K562 (cell line): ENCODE data around the gene TSPAN14. TPM values are rescaled to one million over a fixed set of nuclear protein-coding genes. Genes with fewer than 3 reads are reported as not detected.

Experiments used
- NCOA2 ChIP-seq, 2 experiments: fragments of 450-650 bp; IDR thresholded peaks; 2 replicates each; pipeline ENCODE4 v1.6.1; 2018; ENCODE audit warnings: mild to moderate bottlenecking in 2 of 2, moderate library complexity in 1 of 2; ENCODE audit not compliant: partially characterized antibody in 2 of 2
- TEAD2 ChIP-seq: fragments of 450-650 bp; IDR thresholded peaks from 2 replicates; pipeline ENCODE4 v1.6.1; 2016; ENCODE audit warnings: missing genetic modification characterization, control low read depth, missing compliant biosample characterization
- polyA plus RNA-seq, 8 experiments: library from polyadenylated mRNA; depleted of rRNA in 4 of 8; stranded (reverse) in 5 of 8; unstranded in 3 of 8; fragments of >200 nt; fragmentation: Nextera tagmentation in 2 of 8; fragmentation: Illumina TruSeq in 1 of 8; extraction: Ambion mirVana in 2 of 8; extraction: Trizol in 1 of 8; gene quantifications; 2 replicates each; pipeline versions ENCODE4 v1.2.1 to v1.2.3, GENCODE V29; 2011 to 2014; ENCODE audit warnings: inconsistent platforms in 1 of 8, missing spikeins in 1 of 8
- total RNA-seq, 7 experiments: library from RNA; depleted of rRNA in 6 of 7; stranded (reverse); fragments of >200 nt in 6 of 7; fragmentation: Illumina TruSeq in 2 of 7; extraction: Trizol in 2 of 7; gene quantifications; 2 replicates each; pipeline versions ENCODE4 v1.2.1 to v1.2.3, GENCODE V29; 2011 to 2021; ENCODE audit warnings: low replicate concordance in 1 of 7
- TF ChIP-seq, protein P1 (sequence below): sonication (generic); formaldehyde crosslinking; IDR thresholded peaks from 2 replicates; pipeline ENCODE4 v1.8.0; 2022; ENCODE audit warnings: mild to moderate bottlenecking, missing genetic modification reagents
- TF ChIP-seq, protein P2 (sequence below): conservative IDR thresholded peaks from 2 replicates; pipeline ENCODE4 v1.6.1; 2011; ENCODE audit warnings: low read depth, mild to moderate bottlenecking, low read length; ENCODE audit not compliant: control insufficient read depth

TSPAN14 gene
- total and polyA plus RNA-seq, 9 of the 15 experiments (the other 6 are each of a cell fraction or from before 2014, with no cell fraction given), result 5.8 to 92.9 (median 23.3) TPM

DNA sequence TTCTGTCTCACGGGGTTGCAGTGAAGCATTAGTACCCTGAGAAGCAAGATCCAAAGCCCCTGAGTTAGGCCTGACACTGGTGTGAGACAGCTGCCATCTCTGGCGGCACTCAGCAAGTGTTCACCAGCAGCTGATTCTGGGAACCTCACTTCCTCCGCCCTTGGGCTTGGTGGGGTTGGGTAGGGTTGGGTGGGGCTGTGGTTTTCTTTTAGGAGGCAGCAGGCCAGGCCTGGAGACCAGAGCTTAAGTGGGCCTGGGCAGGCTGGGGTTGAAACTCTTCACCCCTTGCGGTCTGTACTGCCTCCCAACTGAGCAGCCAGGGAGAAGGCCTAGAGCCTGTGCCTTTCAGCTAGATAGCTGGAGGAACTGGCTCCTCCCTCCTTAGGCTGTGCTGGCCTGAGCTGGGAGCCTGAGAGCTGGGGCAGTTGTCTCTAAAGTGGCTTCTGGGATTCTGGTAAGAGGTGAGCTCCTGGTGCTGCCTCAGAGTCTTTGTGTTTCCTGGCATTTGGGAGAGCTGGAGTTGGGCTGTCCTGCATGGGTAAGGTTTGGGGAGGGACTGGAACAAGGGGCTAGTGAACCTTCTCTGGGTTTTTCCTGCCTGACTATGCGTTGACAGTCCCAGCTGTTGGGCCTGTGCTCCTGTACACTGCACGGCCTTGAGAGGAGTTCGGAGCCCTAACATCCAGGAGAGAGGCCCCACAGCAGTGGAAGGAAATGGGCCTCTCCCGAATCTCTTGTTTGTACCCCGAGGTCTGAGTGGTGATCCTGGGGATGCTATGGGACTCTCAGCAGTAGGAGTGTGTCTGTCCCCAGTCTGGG is 5.1 kb downstream of the TSPAN14 start (continued):
- TF ChIP-seq NCOA2 (IDR thresholded peaks at IDR 0.05; ENCODE audit: partially characterized antibody in 2 of 2), result no peak
- TF ChIP-seq, protein P1, sequence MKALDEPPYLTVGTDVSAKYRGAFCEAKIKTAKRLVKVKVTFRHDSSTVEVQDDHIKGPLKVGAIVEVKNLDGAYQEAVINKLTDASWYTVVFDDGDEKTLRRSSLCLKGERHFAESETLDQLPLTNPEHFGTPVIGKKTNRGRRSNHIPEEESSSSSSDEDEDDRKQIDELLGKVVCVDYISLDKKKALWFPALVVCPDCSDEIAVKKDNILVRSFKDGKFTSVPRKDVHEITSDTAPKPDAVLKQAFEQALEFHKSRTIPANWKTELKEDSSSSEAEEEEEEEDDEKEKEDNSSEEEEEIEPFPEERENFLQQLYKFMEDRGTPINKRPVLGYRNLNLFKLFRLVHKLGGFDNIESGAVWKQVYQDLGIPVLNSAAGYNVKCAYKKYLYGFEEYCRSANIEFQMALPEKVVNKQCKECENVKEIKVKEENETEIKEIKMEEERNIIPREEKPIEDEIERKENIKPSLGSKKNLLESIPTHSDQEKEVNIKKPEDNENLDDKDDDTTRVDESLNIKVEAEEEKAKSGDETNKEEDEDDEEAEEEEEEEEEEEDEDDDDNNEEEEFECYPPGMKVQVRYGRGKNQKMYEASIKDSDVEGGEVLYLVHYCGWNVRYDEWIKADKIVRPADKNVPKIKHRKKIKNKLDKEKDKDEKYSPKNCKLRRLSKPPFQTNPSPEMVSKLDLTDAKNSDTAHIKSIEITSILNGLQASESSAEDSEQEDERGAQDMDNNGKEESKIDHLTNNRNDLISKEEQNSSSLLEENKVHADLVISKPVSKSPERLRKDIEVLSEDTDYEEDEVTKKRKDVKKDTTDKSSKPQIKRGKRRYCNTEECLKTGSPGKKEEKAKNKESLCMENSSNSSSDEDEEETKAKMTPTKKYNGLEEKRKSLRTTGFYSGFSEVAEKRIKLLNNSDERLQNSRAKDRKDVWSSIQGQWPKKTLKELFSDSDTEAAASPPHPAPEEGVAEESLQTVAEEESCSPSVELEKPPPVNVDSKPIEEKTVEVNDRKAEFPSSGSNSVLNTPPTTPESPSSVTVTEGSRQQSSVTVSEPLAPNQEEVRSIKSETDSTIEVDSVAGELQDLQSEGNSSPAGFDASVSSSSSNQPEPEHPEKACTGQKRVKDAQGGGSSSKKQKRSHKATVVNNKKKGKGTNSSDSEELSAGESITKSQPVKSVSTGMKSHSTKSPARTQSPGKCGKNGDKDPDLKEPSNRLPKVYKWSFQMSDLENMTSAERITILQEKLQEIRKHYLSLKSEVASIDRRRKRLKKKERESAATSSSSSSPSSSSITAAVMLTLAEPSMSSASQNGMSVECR (CRISPR knock-in tag), result no peak
- no peak for TF ChIP-seq TEAD2 (tag)
- TF ChIP-seq, protein P2, sequence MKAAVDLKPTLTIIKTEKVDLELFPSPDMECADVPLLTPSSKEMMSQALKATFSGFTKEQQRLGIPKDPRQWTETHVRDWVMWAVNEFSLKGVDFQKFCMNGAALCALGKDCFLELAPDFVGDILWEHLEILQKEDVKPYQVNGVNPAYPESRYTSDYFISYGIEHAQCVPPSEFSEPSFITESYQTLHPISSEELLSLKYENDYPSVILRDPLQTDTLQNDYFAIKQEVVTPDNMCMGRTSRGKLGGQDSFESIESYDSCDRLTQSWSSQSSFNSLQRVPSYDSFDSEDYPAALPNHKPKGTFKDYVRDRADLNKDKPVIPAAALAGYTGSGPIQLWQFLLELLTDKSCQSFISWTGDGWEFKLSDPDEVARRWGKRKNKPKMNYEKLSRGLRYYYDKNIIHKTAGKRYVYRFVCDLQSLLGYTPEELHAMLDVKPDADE, result peak; percentile 60; the same call in 1 of the 2 replicates
